ENCODE data around the gene GLDN. TPM values are rescaled to one million over a fixed set of nuclear protein-coding genes. Genes with fewer than 3 reads are reported as not detected.

GLDN gene
- total and polyA plus RNA-seq, 2 of the 8 experiments (the other 6 are each of a cell fraction or from before 2014, with no cell fraction given), result 0.24 to 0.50 TPM

DNA sequence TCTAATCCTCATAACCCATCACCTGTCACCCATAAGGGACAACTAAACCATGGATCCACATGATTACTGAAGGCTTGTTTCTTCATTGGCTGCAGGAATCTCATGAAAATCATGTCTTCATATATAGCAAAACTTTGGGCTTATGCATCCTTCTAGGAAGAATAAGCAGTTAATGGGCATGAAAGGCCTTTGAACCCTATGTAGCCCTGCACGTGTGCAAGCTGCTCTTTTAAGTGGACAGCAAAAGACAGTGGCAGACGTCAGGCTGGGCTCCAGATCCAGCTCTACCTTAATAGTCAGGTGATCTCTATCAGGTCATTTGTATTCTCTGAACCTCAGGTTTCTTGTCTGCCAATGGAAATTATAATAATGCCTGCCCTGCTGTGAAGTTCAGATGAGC, 21.9 kb upstream of the GLDN start:
- 92% methylated on average over 2 of the region's 2 CpGs; no CpG with 5 or more reads in 1 of the 2 experiments for WGBS, 2 experiments (ENCODE audit: extremely low coverage in 1 of 2, insufficient coverage in 1 of 2, insufficient read length in 1 of 2, insufficient replicate concordance in 2 of 2, low coverage in 1 of 2, low lambda C conversion rate in 2 of 2, missing lambda C conversion rate in 1 of 2)
- ChIA-PET POLR2A (ENCODE audit: partially characterized antibody) (no interaction called here), CTCF (ENCODE audit: partially characterized antibody) (interaction anchor here (1.0 to 2.9 kb wide), 6 partner anchors 21 to 963 kb away, joined by 3 to 7 read pairs (median 4); partner anchors contain the start of gene GLDN)
- no peak overlapping the region for H4K5ac ChIP-seq (ENCODE audit: insufficient read length, low read depth, low read length)
- H4K8ac ChIP-seq (ENCODE audit: extremely low read depth, insufficient read depth, low read length), result no peak overlapping the region
- no peak overlapping the region for H2BK5ac ChIP-seq (ENCODE audit: low read depth, low read length)
- H3K4me3 ChIP-seq (ENCODE audit: extremely low read depth in 1 of 4, insufficient read depth in 2 of 4, low read depth in 3 of 4, low read length in 4 of 4), result no peak overlapping the region
- no peaks in the 10 kb centered on the region for H4K20me1 ChIP-seq (replicated peaks in 1 of 2; ENCODE audit: control insufficient read depth in 1 of 2, insufficient read depth in 2 of 2, low read length in 2 of 2)
- FAIRE-seq (no peak), DNase-seq (ENCODE audit: low read depth in 1 of 2, low spot score in 2 of 2) (no peak)
- H3K14ac ChIP-seq (ENCODE audit: insufficient read length), result no peak overlapping the region
- H2BK12ac ChIP-seq (ENCODE audit: low read depth, low read length), result no peak overlapping the region
- H3K56ac ChIP-seq (replicated peaks; ENCODE audit: insufficient read length, low read depth, low read length), result no peak overlapping the region
- H3K4me2 ChIP-seq (ENCODE audit: insufficient read depth in 1 of 2, low read depth in 2 of 2, low read length in 2 of 2), result no peak overlapping the region
- no peak overlapping the region for H4K91ac ChIP-seq (replicated peaks; ENCODE audit: insufficient read length, low read length)
- H3K79me2 ChIP-seq (ENCODE audit: control insufficient read depth in 1 of 2, insufficient read depth in 2 of 2, low read length in 2 of 2), result no peaks in the 10 kb centered on the region
- TF ChIP-seq SP1 (IDR thresholded peaks at IDR 0.05; ENCODE audit: low read depth, low read length) (no peak), SIX5 (IDR thresholded peaks at IDR 0.05; ENCODE audit: low read depth, low read length) (no peak), JUND (IDR thresholded peaks at IDR 0.05; ENCODE audit: low read length) (no peak)
- TF ChIP-seq, protein P1, sequence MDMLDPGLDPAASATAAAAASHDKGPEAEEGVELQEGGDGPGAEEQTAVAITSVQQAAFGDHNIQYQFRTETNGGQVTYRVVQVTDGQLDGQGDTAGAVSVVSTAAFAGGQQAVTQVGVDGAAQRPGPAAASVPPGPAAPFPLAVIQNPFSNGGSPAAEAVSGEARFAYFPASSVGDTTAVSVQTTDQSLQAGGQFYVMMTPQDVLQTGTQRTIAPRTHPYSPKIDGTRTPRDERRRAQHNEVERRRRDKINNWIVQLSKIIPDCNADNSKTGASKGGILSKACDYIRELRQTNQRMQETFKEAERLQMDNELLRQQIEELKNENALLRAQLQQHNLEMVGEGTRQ (IDR thresholded peaks at IDR 0.05; ENCODE audit: low read length), result no peak
- no peak overlapping the region for H3K27ac ChIP-seq (ENCODE audit: low read depth, low read length)
- no peak overlapping the region for H2BK20ac ChIP-seq (ENCODE audit: low read length)
- H2BK120ac ChIP-seq (replicated peaks; ENCODE audit: low read depth, low read length), result no peak overlapping the region
- no peak overlapping the region for H2AFZ ChIP-seq (ENCODE audit: low read length)
- H2BK15ac ChIP-seq (ENCODE audit: low read length), result no peak overlapping the region
- H3K9ac ChIP-seq (replicated peaks in 1 of 4; ENCODE audit: extremely low read depth in 1 of 4, low read depth in 3 of 4, low read length in 3 of 4), result no peak overlapping the region
- no peaks in the 10 kb centered on the region for H3K23me2 ChIP-seq (ENCODE audit: low read depth, low read length)
- H2AK5ac ChIP-seq (ENCODE audit: low read depth, low read length), result no peak overlapping the region
- H3K4ac ChIP-seq (replicated peaks; ENCODE audit: insufficient read length, low read depth, low read length), result no peak overlapping the region
- H3K36me3 ChIP-seq (ENCODE audit: control insufficient read depth in 2 of 4, insufficient read depth in 4 of 4, low read length in 3 of 4), result no peaks in the 10 kb centered on the region
- no peaks in the 10 kb centered on the region for H3K79me1 ChIP-seq (ENCODE audit: low read depth, low read length)
- no peaks in the 10 kb centered on the region for H3K27me3 ChIP-seq (replicated peaks in 1 of 4; ENCODE audit: control insufficient read depth in 3 of 4, extremely low read depth in 1 of 4, insufficient read depth in 3 of 4, low read length in 3 of 4)
- no peaks in the 10 kb centered on the region for H3K4me1 ChIP-seq (replicated peaks in 1 of 4; ENCODE audit: control insufficient read depth in 3 of 4, insufficient read depth in 4 of 4, low read length in 3 of 4)
- H3K18ac ChIP-seq (ENCODE audit: extremely low read depth, low read length), result no peak overlapping the region
- H3K9me3 ChIP-seq (ENCODE audit: insufficient read depth in 2 of 2, low read depth in 1 of 2, low read length in 1 of 2), result no peaks in the 10 kb centered on the region
- no peak overlapping the region for H3K23ac ChIP-seq (ENCODE audit: insufficient read length)
